ENCODE results near the gene MYO5A.

The MYO5A gene

GRCh38 chr15:52338058-52338457 is 190.6 kb downstream of the MYO5A start:
- no peak for DNase-seq (ENCODE audit: low read depth in 2 of 3, low spot score in 2 of 3)

DNA sequence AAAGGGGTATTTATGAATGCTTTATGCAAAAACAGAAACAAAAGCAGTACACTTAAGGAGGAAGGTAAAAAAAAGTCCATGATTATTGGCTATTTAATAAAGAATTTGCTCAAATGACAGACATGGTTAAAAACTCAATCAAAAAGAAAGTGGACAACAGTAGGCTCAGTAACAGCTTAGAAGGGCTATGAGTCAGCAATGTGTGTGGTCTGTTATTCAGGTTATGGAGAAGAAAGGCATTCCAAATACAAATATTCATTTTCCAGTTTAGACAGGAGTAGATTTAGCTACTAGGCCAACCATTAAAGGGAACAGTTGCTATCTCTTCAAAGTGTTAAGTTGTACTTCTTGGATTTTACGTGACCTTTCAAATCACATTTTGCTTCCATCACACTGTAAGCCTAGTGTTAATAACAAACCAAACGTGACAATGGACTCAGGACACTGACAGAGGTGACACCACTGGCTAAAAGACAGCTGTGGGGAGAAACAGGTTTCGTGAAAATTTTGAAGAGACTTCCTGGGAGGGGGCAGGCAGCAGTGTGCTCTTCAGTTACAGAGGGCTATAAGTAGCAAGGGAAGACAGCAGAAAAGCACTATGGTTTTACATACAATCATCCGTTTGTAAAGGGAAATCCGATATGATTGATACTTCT is 191.4 kb downstream of the MYO5A start:
- no peak for DNase-seq (ENCODE audit: low read depth in 2 of 3, low spot score in 2 of 3)

DNA sequence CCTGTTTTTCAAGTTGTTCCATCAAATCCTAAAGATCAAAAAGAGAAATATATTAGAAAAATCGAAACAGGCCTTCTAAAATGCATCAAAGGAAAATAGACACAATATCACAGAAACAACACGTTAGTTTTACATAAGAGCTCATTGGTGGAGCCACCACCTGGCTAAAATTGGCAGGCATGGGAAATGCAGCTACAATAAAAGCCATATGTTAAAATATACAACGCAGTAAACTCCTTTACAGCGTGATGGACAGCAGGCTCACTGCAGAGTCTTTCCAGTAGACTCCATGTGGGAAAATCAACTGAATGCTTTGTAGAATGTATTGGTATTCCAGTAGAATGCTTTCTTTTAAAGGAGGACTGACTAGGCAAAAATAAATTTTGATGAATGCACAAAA is 192.2 kb downstream of the MYO5A start:
- DNase-seq (ENCODE audit: low read depth in 2 of 3, low spot score in 2 of 3): no peak

DNA sequence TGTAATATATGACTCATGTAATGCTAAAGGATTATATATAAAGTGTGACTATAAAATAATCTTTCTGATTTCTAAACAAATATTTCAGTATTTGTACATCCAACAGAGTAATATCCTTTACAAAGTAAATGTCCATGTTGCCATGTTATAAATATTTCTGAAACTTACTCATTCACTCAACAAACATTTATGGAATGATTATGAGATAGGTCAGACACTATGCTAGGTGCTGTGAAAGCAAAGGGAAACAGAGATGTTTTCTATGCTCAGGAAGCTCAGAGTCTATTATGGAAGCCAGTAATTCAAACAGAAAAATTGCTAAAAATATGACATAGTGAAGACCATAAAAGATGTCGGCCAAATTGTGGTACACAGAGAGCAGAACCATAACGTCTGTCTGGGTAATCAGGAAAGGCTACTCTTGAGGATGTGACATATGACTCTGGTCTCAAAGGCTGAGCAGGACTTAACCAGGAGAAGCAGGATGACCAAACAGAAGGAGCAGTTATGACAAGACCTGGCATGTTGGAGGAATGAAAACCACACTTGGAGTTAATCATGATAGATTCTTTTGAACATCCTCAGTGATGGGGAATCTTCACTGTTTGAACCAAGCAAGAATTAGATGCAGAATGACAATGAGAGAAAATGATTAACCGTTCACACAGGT is 194.1 kb downstream of the MYO5A start:
- DNase-seq (ENCODE audit: low read depth in 2 of 3, low spot score in 2 of 3): no peak

- DNase-seq (ENCODE audit: low read depth in 2 of 3, low spot score in 2 of 3): peak in 1 of 3 experiments; percentile 14
Measured at GRCh38 chr15:52331490-52332240, 197.0 kb downstream of the MYO5A start.

GRCh38 chr15:52329987-52330386 is 198.7 kb downstream of the MYO5A start:
- DNase-seq (ENCODE audit: low read depth in 2 of 3, low spot score in 2 of 3): no peak

- no peak for DNase-seq (ENCODE audit: low read depth in 2 of 3, low spot score in 2 of 3)
Measured at GRCh38 chr15:52329150-52329549, 199.5 kb downstream of the MYO5A start.

GRCh38 chr15:52328680-52329079 is 200.0 kb downstream of the MYO5A start:
- DNase-seq (ENCODE audit: low read depth in 2 of 3, low spot score in 2 of 3): no peak

DNA sequence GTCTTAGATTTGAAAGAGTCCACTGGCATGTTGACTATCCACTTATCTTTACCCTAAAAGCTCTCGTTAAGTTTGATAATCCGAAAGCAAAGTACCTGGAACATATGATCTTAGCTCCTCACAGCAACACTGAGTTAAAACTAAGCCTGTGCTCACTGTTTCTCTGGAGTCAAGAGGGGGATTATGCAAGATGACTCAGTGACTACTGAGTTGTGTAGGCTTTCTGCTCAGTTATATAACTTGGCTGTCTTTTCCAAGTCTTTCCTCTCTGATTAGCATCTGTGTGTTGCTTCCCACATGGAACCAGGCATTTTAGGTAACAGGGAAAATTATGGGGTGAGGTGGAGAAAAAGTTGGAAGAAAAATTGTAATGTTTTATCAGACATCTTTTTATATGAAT is 201.9 kb downstream of the MYO5A start:
- DNase-seq (ENCODE audit: low read depth in 2 of 3, low spot score in 2 of 3): no peak

- DNase-seq (ENCODE audit: low read depth in 2 of 3, low spot score in 2 of 3): no peak
Measured at GRCh38 chr15:52324109-52324508, 204.6 kb downstream of the MYO5A start.

DNA sequence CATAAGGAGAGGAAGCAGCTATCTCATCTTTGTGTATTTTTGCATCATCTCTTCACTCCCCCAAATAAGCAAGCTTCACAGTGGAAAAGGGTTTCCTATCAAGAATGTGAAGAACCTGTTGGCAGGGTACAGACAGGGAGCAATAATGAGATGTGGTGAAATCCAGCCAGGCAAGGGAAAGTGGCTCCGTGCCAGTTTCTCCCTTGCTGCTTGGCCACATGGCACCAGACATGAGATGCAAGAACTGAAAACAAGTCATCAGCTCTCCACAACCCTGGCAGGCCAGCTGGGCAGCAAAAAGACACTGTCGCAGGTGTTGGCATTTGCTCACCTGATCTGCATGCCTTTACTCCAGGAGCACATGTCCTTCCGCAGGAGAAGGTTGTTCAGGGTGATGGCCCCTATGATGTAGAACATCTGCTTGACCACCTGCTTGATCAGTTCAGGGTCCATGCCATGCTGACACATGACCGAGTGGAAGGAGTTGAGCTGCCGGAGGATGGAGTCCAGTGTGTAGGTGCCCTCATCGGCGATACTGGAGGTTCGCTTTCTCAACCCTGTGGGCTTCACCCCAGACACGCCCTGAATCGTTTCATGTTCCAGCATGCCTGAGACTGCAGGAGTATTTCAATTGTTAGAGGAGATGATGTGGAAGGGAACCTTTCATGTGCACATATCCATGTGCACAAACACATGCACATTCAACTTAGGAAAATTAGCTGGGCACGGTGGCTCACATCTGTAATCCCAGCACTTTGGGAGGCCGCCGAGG is 209.8 kb downstream of the MYO5A start:
- no peak for DNase-seq (ENCODE audit: low read depth in 2 of 3, low spot score in 2 of 3)

DNA sequence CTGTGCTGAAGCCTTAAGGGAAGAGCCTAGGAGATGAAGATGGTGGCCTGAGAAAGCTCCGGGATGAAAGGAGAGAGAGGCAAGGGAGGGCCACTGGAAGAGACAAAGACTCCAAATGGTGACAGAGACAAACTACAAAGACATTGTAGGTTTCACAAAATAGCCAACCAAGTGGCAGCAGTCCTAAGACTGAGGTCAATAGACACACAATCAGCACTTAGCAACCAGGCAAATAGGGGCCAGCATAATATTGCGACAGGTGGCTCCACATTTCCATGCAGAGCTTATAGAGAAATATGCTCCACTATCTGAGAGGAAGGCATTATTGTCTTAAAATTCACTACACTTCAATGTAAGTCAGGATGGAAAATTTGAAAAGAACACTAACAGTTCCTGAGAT is 211.0 kb downstream of the MYO5A start:
- DNase-seq (ENCODE audit: low read depth in 2 of 3, low spot score in 2 of 3): no peak

DNA sequence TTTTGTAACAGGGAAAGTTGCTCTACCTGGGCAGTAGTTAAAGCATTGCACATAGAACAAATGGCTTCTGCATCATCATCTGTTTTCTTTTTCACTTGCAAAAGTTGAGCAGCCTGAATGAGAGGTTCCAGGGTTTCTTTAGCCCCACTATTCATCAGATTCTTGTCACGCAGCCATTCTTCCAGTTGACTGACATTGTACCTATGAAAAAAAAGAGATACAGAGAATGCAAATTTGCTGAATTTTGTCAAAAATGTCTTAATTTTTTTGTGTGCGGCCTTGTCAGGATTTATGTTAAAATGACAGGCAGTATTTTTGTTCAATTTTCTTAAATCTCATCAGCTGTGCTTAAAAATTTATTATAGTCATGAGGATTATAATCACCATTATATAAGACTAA is 211.7 kb downstream of the MYO5A start:
- DNase-seq (ENCODE audit: low read depth in 2 of 3, low spot score in 2 of 3): no peak

GRCh38 chr15:52309154-52309548 is 219.5 kb downstream of the MYO5A start:
- DNase-seq (ENCODE audit: low read depth in 2 of 3, low spot score in 2 of 3): no peak

GRCh38 chr15:52308446-52309153 is 220.1 kb downstream of the MYO5A start:
- DNase-seq (ENCODE audit: low read depth in 2 of 3, low spot score in 2 of 3): no peak

- no peak for DNase-seq (ENCODE audit: low read depth in 2 of 3, low spot score in 2 of 3)
Measured at GRCh38 chr15:52307847-52308246, 220.8 kb downstream of the MYO5A start.

GRCh38 chr15:52306270-52306669 is 222.4 kb downstream of the MYO5A start:
- DNase-seq (ENCODE audit: low read depth in 2 of 3, low spot score in 2 of 3): no peak

- DNase-seq (ENCODE audit: low read depth in 2 of 3, low spot score in 2 of 3): no peak
Measured at GRCh38 chr15:52303093-52303772, 225.4 kb downstream of the MYO5A start.

DNA sequence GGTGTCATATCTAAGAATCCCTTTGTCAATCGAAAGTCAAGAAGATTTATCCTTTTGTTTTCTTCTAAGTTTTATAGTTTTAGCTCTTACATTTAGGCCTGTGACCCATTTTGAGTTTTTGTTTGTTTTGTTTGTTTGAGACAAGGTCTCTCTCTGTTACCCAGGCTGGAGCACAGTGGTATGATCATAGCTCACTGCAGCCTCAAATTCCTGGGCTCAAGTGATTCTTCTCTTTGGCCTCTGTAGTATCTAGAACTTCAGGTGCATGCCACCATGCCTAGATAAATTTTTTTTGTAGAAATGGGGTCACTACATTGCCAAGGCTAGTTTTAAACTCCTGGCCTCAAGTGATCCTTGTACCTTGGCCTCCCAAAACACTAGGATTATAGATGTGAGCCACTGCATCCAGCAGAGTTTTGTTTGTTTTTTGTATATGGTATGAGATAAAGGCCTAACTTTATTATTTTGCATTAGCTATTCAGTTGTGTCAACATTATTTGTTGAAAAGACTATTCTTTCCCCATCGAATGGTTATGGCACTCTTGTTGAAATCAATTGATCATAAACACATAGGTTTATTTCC is 227.3 kb downstream of the MYO5A start:
- no peak for DNase-seq (ENCODE audit: low read depth in 2 of 3, low spot score in 2 of 3)

GRCh38 chr15:52295421-52296001 is 233.2 kb downstream of the MYO5A start, which contains the start of gene MYO5C:
Gene MYO5C (minus strand): TSS chr15:52295804. CDS start chr15:52295636, 168 bp downstream.
- DNase-seq (ENCODE audit: low read depth in 2 of 3, low spot score in 2 of 3): no peak

Data from activated CD8-positive, alpha-beta memory T cell treated with anti-CD3 and anti-CD28 coated beads for 48 hours (primary cell).